ENCODE data around the gene EIF5. TPM values are rescaled to one million over a fixed set of nuclear protein-coding genes. Genes with fewer than 3 reads are reported as not detected.

EIF5 gene
- total RNA-seq, 2 donors from 2014 or later, result 222 to 295 TPM

GRCh38 chr14:103385152-103385928 lies 51.3 kb downstream of the EIF5 start, which contains the start of gene MARK3:
Gene MARK3, plus strand, starts transcription at chr14:103385415. Its CDS starts 615 bp downstream, at chr14:103386030.
- ATAC-seq, result peak; percentile 95
- intact Hi-C loops (cut with DNase I, micrococcal nuclease), result no loop called here
- DNase-seq, result peak; percentile 97

GRCh38 chr14:103385929-103386712 lies 52.1 kb downstream of the EIF5 start:
- intact Hi-C loops (cut with DNase I, micrococcal nuclease), result no loop called here
- ATAC-seq (peak; percentile 41), DNase-seq (peak; percentile 49 to 55)

GRCh38 chr14:103386713-103387329 lies 52.8 kb downstream of the EIF5 start:
- intact Hi-C loops (cut with DNase I, micrococcal nuclease), result no loop called here
- no peak for DNase-seq
- no peak for ATAC-seq

GRCh38 chr14:103388664-103389063 lies 54.6 kb downstream of the EIF5 start:
- ATAC-seq (no peak), DNase-seq (no peak)
- intact Hi-C loops (cut with DNase I, micrococcal nuclease), result no loop called here

GRCh38 chr14:103390605-103391004 lies 56.6 kb downstream of the EIF5 start:
- intact Hi-C loops (cut with DNase I, micrococcal nuclease), result no loop called here
- DNase-seq, result no peak
- no peak for ATAC-seq

- DNase-seq (peak in 1 of 2 donors; percentile 37), ATAC-seq (peak; percentile 28)
- intact Hi-C loops (cut with DNase I, micrococcal nuclease), result no loop called here
Observed at GRCh38 chr14:103391048-103391447, 57.0 kb downstream of the EIF5 start.

GRCh38 chr14:103392106-103392505 lies 58.1 kb downstream of the EIF5 start:
- intact Hi-C loops (cut with DNase I, micrococcal nuclease), result no loop called here
- no peak for DNase-seq
- peak; percentile 30 for ATAC-seq

GRCh38 chr14:103392572-103392971 lies 58.5 kb downstream of the EIF5 start:
- intact Hi-C loops (cut with DNase I, micrococcal nuclease), result no loop called here
- ATAC-seq (no peak), DNase-seq (no peak)

GRCh38 chr14:103393070-103393469 lies 59.0 kb downstream of the EIF5 start:
- ATAC-seq, result no peak
- intact Hi-C loops (cut with DNase I, micrococcal nuclease), result no loop called here
- DNase-seq, result no peak

GRCh38 chr14:103393676-103394626 lies 59.9 kb downstream of the EIF5 start:
- ATAC-seq (peak; percentile 51), DNase-seq (no peak)
- intact Hi-C loops (cut with DNase I, micrococcal nuclease), result no loop called here

Other genes with a start within 250 kb of the EIF5 start
- gene EXOC3L4, start 239.5 kb upstream of the EIF5 start, total RNA-seq, result 10 to 100 TPM; 13.5 to 27.4 TPM
- gene TNFAIP2, start 210.8 kb upstream of the EIF5 start, total RNA-seq, result 10 to 100 TPM; 14.9 to 40.8 TPM
- gene MARK3, start 51.2 kb downstream of the EIF5 start, total RNA-seq, result 10 to 100 TPM; 55.6 to 68.4 TPM
- gene CKB, start 188.6 kb downstream of the EIF5 start, total RNA-seq, result 1,000 to 10,000 TPM; 1,945 to 3,680 TPM
- gene TRMT61A, start 195.0 kb downstream of the EIF5 start, total RNA-seq, result 10 to 100 TPM; 10.1 to 10.6 TPM
- gene BAG5, start 228.4 kb downstream of the EIF5 start, total RNA-seq, result 10 to 100 TPM; 27.0 to 29.9 TPM
- gene COA8, start 228.7 kb downstream of the EIF5 start, total RNA-seq, result 10 to 100 TPM; 27.4 to 33.4 TPM